SHP77 (cell line): ENCODE measurements around the gene CEP162.
"Not testable (repeated sequence)": the region's sequence is repeated elsewhere in the genome, so short reads cannot be mapped to it uniquely, and the experiment has no call there.

Experiments used
- DNase-seq, 2 experiments: peaks; one replicate each; lab custom pipeline; 2025; lab: John Stamatoyannopoulos, UW

The CEP162 gene

DNA sequence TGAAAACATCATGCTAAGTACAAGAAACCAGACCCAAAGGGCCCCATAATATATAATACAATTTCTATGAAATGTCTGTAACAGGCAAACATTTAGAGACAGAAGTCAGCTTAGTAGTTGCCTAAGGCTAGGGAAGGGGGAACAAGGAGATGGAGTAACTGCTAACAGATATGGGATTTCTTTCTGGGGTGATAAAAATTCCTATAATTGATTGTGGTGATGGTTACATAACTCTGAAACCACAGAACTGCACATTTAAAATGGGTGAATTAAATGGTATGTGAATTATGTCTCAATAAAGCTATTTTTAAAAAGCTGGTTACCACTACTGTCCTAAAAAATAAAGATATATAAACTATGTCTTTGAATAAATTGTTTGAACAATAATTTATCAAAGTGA, 3.2 kb downstream of the CEP162 start:
- DNase-seq: no peak

GRCh38 chr6:84223608-84224007, 3.8 kb downstream of the CEP162 start:
- DNase-seq: not testable (repeated sequence)

GRCh38 chr6:84222426-84222825, 5.0 kb downstream of the CEP162 start:
- DNase-seq: no peak

GRCh38 chr6:84220809-84221409, 6.5 kb downstream of the CEP162 start:
- DNase-seq: peak in 1 of 2 experiments; percentile 9

DNA sequence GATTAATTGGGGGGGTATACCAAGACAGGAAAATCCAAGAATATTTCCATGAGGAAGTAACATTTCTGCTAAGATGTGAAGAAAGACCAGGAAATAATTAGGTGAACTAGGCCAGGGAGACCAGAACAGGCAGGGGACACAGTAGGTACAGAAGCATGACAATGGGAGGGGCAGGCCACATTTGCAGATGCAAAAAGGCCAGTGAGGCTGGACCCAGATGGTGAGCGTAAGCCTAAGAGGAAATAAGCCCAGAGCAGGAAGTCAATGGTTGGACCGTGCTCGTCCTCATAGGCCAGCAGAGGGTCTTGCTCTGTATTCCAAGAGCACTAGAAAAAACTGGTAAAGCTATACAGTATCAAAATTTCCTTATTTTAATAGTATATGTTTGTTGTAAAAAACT, 9.4 kb downstream of the CEP162 start:
- no peak for DNase-seq

- DNase-seq: no peak
These were observed 14.2 kb downstream of the CEP162 start for GRCh38 chr6:84213217-84213616.

DNA sequence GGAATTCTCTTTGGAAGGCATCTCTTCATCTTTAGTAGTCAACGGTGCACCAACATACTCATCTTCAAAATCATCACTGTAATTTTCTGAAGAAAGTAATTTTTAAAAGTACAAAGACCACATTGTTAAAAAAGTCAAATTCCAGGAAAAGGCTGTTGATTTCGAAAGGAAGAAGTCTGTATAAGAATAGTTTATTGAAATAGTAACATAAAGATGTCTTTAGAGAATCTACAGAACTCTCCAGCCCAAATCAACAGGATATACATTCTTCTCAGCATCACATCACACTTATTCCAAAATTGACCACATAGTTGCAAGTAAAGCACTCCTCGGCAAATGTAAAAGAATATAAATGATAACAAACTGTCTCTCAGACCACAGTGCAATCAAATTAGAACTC, 23.4 kb downstream of the CEP162 start:
- DNase-seq: no peak

- DNase-seq: not testable (repeated sequence)
These were observed 27.5 kb downstream of the CEP162 start for GRCh38 chr6:84199987-84200386.

- no peak for DNase-seq
These were observed 29.7 kb downstream of the CEP162 start for GRCh38 chr6:84197708-84198107.

- no peak for DNase-seq
These were observed 34.2 kb downstream of the CEP162 start for GRCh38 chr6:84193114-84193708.

DNA sequence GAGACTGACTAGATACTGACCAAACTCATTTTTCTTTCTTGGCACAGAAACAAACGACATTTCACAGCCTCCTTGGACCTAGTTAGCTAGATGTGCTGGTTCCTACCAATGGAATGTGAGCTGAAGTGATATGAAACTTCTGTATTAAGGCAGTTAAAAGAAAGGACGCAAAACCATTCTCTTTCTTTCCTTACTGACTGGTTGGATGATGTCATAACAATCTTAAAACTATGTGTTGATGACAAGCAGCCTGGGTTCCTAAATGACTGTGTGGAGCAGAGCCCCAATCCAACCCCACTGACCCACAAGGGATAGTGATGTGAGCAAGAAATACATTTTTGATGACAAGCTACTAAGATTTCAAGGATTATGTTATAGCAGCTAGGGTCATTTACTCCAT, 35.6 kb downstream of the CEP162 start:
- no peak for DNase-seq

DNA sequence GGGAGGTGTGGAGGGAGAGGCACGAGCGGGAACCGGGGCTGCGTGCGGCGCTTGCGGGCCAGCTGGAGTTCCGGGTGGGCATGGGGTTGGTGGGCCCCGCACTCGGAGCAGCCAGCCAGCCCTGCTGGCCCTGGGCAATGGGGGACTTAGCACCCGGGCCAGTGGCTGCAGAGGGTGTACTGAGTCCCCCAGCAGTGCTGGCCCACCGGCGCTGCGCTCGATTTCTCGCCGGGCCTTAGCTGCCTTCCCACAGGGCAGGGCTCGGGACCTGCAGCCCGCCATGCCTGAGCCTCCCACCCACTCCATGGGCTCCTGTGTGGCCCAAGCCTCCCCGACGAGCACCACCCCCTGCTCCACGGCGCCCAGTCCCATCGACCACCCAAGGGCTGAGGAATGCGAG, 38.1 kb downstream of the CEP162 start:
- not testable (repeated sequence) for DNase-seq

DNA sequence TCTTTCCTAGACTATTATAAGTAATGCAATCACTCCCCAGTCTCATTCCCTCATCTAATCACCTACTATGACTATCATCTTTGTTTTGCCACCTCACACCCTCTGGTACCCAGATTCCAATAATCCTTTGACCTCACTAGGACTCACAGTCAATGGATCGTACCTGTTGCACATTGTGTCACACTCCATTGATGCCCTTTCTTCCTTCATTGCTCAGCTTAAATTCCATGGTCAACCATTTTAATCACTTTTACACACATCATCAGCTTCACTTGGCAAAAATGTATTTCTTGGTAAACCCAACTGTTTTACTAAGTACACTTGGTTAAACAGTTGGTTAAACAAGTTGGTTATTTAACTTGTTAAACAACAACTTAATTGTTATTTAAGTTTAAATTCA, 44.0 kb downstream of the CEP162 start:
- DNase-seq: no peak

- no peak for DNase-seq
These were observed 45.4 kb downstream of the CEP162 start for GRCh38 chr6:84182001-84182400.

DNA sequence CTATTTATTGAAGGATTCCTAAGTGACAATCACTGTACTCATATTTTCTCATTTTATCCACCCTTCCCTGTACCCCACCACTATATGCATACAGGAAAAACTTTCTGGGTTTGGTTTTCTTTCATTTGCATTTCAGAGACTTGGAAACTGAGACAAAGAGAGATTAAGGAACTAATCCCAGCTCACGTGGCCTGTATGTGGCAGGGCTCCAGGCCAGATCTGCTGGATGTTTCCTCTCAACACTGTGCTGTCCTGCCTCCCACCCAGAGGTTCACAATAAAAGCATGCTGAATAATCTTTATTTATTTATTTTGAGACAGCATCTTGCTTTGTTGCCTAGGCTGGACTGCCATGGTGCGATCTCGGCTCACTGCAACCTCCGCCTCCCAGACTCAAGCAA, 50.2 kb downstream of the CEP162 start:
- DNase-seq: no peak

DNA sequence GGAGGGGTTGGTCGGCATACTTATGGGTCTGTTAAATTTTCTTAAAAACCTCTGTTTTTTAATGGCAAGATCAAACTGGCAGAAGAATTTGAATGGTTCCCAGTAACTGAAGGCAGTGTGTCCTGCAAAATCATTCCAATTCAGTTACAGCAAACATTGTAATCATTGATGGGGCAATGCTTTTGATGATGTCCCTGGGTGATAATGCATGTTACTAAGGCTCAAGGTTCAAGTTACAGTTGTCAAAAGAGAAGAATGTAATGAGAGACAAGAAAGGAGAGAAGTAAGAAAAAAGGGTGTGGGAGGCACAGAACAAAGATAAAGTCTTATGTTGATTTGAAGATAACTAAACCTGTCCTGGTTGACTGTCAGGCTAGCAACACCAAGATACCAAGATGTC, 54.9 kb downstream of the CEP162 start:
- no peak for DNase-seq

- no peak for DNase-seq
These were observed 55.4 kb downstream of the CEP162 start for GRCh38 chr6:84172080-84172479.

GRCh38 chr6:84167457-84167856, 60.0 kb downstream of the CEP162 start:
- DNase-seq: no peak

- peak; percentile 41 to 56 for DNase-seq
These were observed 61.0 kb downstream of the CEP162 start for GRCh38 chr6:84166395-84166794.

DNA sequence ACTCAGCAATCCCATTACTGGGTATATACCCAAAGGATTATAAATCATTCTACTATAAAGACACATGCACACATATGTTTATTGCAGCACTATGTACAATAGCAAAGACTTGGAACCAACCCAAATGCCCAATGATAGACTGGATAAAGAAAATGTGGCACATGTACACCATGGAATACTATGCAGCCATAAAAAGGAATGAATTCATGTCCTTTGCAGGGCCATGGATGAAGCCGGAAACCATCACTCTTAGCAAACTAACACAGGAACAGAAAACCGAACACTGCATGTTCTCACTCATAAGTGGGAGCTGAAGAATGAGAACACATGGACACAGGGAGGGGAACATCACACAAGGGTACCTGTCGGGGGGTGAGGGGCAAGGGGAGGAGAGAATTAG, 63.1 kb downstream of the CEP162 start:
- DNase-seq: not testable (repeated sequence)

DNA sequence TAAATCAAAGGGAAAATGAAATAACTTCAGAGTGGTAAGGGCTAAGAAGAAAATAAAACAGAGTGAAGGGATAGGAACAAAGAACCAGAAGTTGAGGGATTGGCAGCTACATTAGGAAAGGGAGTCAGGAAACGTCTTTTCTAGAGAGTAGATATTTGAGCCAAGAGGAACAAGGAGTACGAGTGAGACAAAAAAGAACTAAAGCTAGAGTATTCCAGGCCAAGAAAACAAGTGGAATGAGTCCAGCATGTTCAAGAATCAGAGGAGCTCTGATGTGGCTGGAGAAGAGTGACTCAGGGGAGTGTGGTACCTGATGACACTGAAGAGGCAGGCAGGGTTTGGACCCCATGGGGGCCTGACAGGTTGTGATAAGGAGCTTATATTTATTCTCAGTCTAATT, 66.3 kb downstream of the CEP162 start:
- no peak for DNase-seq

DNA sequence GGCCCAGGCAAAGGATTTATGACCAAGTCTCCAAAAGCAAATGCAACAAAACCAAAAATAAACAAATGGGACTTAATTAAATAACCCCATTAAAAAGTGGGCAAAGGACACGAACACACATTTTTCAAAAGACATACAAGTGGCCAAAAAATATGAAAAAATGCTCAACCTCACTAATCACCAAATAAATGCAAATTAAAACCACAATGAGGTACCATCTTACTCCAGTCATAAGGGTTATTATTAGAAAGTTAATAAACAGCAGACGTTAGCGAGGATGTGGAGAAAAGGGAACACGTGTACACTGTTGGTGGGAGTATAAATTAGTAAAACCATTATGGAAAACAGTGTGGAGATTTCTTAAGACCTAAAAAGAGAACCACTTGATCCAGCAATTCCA, 71.1 kb downstream of the CEP162 start:
- DNase-seq: no peak

DNA sequence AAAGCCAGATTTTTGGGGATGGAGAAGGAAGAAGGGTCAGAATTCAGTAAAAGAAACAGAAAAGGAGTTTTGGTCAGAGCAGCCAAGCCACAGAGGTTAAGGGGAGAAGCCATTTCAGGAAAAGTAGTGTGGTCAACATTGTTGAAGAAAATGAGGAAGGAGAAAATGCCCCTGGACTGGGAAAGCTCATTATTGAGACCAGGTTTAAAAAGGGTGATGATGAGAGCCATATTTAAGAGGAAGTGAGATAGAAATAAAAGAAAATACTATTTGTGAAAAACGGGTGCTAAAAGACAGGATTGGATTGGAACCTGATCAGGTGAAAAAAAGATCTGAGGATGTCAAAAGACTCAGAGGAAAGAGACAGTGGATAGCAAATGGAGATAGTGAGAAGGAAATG, 75.8 kb downstream of the CEP162 start:
- DNase-seq: no peak

DNA sequence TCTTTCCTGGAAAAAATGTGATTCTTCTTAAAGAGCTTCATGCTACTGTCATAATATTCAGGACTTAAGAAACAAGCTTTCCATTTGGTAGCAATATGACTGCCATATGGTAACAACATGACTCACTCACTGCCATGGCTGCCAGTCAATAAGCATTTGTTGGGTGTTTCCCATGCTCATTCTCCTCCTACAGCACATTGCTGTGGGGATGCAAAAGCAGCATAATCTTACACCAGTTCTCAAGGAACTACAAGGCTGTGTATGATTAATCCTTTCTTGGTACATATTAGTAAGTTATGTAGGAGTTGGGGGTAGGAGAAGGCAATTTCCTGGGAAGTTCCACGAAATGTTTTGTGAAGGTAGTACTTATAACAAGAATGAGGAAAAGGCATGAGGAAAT, 76.7 kb downstream of the CEP162 start:
- DNase-seq: no peak
